HG03432 (cell line): ENCODE data around the gene DISP3.

Experiments
- ATAC-seq: cut with Tn5 transposase; IDR thresholded peaks from one replicate; pipeline ENCODE4 v1.9.1; 2021; ENCODE audit warnings: mild to moderate bottlenecking, moderate library complexity; ENCODE audit not compliant: unreplicated experiment

The DISP3 gene

GRCh38 chr1:11527541-11528452 lies 48.8 kb downstream of the DISP3 start:
- no peak for ATAC-seq

DNA sequence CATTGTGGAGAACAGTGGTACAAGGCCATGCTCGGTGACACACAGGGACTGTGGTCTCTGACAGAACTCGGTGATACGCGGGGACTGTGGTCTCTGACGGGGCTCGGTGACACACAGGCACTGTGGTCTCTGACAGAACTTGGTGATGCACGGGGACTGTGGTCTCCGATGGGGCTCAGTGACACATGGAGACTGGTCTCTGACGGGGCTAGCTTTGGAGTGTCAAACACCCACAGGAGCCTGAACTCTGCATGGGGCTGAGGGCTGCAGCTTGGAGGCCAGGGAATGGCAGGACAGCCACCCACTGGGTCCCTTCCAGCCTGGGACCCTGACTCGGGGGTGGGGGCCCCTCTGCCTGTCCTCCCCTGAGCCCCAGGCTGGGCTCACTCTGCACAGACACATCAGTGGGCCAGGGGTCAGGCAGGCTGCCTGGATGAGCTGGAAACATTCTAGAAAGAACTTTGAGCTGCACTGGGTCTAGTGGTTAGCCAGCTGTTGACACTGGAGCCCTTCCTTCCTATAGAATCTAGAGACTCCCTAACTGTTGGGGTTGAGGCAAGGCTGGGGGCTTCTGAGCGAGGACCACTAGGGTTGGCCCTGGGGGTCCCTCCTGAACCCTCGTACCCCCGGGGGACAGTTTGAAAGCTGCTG lies 49.8 kb downstream of the DISP3 start:
- no peak for ATAC-seq

DNA sequence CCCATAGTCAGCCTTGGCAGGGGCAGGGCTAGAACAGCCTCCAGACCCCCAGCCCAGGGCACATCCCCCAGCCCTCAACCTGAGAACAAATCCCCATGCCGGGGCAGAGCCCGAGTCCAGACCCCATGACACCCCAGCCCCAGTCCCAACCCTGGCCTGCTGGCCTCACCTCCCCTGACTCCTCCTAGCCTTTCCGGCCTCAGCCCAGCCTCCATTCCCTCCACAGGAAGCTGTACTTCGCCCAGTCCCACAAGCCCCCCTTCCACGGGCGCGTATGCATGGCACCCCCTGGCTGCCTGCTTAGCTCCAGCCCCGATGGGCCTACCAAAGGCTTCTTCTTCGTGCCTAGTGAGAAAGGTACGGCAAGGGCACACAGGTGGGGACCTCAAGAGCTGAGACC lies 50.4 kb downstream of the DISP3 start:
- ATAC-seq: no peak

GRCh38 chr1:11529763-11530730 lies 51.1 kb downstream of the DISP3 start:
- no peak for ATAC-seq

DNA sequence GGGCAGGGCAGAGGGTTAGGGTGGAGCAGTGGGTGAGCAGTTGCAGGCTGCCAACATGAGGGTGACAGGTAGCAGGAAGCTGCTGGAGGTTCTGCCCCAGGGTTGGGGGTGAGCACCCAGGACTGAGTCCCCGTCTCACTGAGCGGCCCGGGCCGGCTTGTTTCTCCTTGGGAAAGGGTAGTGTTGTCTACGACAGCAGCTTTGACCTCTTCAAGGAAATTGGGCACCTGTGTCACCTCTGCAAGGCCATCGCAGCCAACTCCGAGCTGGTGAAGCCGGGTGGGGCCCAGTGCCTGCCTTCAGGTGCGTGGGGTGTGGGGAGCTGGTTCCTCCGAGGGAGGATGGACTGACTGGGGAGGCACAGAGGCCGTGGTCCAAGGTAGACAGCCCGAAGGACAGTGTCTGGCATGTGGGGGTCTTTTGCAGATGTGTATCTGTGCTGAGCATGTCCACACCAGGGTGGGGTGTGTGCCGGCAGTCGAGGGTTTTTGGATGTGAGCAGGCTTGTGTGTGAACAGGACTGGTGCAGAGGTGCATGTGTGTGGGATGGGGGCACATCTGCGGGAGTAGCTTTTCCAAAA lies 51.9 kb downstream of the DISP3 start:
- ATAC-seq: no peak

DNA sequence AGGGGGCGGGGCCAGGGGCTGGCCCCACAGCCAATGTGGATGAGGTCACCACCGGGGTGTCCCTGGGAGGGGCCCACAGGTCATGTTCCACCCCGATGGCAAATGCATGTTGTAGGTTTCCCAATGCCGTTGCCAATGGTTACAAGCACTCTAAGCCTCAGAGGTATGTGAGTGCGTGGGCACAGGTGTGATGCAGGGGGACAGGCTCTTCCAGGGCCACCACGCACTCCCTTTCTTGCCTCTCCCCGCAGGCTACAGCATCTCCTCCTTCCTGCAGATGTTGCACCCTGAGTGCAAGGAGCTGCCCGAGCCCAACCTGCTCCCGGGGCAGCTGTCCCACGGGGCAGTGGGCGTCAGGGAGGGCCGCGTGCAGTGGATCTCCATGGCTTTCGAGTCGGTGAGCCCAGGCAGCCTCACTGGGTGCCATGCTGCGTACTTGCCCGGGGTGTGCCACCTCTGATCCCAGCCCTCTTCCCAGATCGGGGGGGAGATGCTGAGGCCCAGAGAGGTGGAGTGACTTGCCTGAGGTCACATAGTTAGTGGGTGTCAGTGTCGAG lies 52.4 kb downstream of the DISP3 start:
- ATAC-seq: no peak

GRCh38 chr1:11531943-11532342 lies 53.0 kb downstream of the DISP3 start:
- ATAC-seq: no peak

GRCh38 chr1:11533790-11534787 lies 55.1 kb downstream of the DISP3 start:
- no peak for ATAC-seq

DNA sequence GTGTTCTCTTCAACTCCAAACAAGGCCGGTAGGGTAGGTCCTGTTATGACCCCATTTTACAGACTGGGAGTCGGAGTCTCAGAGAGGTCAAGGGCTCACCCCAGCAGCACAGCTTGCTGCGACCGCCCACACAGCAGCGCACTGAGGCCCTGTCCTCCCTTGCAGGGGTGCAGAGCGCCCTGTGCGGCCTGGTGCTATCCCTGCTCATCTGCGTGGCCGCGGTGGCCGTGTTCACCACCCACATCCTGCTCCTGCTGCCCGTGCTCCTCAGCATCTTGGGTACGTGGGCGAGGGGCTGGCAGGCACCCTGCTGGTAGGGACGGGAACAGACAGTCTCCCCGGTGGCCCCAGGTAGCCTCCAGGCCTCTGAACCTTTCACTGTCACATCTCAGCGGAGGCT lies 55.9 kb downstream of the DISP3 start:
- no peak for ATAC-seq

DNA sequence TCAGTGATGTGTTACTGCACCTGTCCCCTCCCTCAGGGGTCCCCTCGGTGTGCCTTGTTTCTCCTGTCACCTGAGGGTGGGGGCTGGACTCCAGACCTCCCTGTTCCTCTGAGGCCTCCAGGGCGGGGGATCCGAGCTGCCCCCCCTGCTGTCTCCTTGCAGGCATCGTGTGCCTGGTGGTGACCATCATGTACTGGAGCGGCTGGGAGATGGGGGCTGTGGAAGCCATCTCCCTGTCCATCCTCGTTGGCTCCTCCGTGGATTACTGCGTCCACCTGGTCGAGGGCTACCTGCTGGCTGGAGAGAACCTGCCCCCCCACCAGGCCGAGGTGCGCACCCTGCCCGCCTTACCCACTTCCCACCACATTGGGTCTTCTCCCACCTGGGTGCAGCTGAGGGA lies 56.4 kb downstream of the DISP3 start:
- no peak for ATAC-seq

- ATAC-seq: no peak
Measured at GRCh38 chr1:11535761-11536572, 57.0 kb downstream of the DISP3 start.

- ATAC-seq: no peak
Measured at GRCh38 chr1:11536573-11537379, 57.8 kb downstream of the DISP3 start.

DNA sequence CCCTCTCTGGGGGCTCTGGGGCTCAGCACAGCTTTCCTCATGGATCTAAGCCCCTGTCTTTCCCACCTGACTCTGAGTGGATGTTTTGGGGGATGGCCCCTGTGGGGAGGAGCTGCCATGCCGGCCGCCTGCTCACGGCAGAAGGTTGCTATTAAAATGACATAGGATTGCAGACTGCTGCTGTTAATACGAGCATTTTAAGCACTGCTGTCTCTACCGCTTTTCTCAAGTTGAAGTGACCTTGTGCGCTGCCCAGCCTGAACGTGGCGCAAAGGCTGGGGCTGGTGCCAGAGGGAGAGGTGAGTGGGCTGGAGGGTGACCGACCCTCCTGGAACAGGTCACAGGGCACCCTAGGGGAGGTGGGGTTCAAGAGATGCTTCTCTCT lies 58.4 kb downstream of the DISP3 start:
- no peak for ATAC-seq

- ATAC-seq: no peak
Measured at GRCh38 chr1:11537854-11538591, 59.1 kb downstream of the DISP3 start.

DNA sequence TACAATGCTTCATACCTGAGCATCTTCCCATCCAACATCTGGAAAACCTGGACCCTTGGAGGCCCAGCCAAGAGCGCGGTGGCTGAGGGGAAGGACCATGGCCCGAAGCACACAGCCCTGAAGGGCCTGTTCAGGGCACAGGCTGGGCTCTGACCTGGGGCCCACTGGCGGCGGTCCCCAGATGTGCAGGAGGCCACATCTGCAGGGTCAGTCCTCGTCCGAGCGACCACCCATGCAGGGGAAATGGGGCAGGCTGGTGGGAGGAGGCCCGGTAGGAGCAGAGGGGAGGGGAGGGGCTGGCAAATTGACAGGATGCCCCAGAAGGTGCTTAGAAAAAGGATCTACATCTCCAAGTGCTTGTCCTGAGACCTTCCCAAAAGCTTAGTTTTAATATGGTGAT lies 59.9 kb downstream of the DISP3 start:
- ATAC-seq: no peak

DNA sequence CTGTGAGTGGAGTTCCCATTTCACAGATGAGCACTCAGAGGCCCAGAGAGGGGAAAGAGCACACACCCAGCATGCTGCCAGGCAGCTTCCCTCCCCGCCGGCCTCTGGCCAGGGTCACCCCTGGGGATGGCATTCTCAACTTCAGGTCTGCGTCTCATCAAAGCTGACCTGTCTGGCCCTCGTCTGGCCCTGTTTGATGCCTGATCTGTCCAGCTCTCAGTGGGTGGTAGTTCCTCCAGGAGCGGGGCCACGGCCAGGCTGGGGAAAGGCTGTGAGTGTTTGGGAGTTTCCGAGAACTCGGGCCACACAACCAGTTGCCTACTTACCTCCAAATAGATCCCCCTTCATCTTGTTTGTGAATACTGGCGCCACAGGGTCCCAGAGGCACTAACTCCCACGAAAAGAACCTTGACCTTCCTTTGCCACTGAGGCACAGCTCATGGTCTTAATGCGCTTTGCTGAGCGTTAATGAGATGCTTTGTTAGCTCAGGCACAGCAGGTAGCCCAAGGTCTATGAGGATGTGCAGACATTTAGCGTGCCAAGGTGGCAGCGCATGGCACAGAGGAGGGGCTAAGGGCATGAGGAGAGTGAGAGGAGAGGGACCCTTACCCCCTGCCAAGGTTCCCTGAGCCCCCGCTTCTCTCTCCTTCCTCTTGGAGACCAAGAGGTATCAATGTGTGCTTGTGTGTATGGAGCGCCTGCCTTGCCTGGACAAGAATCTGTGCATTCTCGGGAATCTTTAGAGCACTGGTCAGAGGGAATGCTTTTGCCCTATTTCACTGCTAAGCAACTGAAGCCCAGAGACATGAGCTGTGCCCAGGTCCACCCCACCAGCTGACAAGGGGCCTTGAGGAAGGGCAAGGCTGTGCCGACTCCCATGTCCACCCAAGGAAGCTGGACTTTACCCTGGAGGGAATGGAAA lies 61.2 kb downstream of the DISP3 start:
- ATAC-seq: no peak
